BJ (cell line): ENCODE measurements around the gene PDZD11. TPM values are rescaled to one million over a fixed set of nuclear protein-coding genes. Genes with fewer than 3 reads are reported as not detected.

ENCODE experiments used
- CTCF ChIA-PET: fragments of 350-600 bp; formaldehyde crosslinking; extraction: SDS; loops from one replicate; lab custom pipeline; 2021; ENCODE audit warnings: antibody characterized with exemption, inconsistent platforms; lab: Yijun Ruan, JAX
- POLR2A ChIA-PET: fragments of 300-600 bp; sonication (Branson Sonifier 250); formaldehyde crosslinking; extraction: SDS; loops from one replicate; lab custom pipeline; 2021; ENCODE audit warnings: antibody characterized with exemption; lab: Charles Lee
- DNase-seq: peaks from one replicate; pipeline ENCODE4 v3.0.0-alpha.2; 2011; ENCODE audit warnings: low read depth
- H3K27me3 ChIP-seq: 2 replicates; pipeline ENCODE4 v1.6.0; 2011; ENCODE audit warnings: low read length; ENCODE audit not compliant: control insufficient read depth, insufficient read depth
- H3K36me3 ChIP-seq: 2 replicates; pipeline ENCODE4 v1.5.1; 2011; ENCODE audit warnings: low read length; ENCODE audit not compliant: control insufficient read depth, insufficient read depth
- H3K4me3 ChIP-seq: 2 replicates; pipeline ENCODE4 v1.5.1; 2011; ENCODE audit warnings: low read depth, mild to moderate bottlenecking, control low read depth, low read length
- CTCF ChIP-seq: IDR thresholded peaks from 2 replicates; pipeline ENCODE4 v1.5.1; 2011; ENCODE audit warnings: low read depth, mild to moderate bottlenecking, control low read depth, inconsistent platforms, low read length, moderate library complexity; ENCODE audit not compliant: insufficient read depth
- polyA plus RNA-seq: library from polyadenylated mRNA; depleted of rRNA; stranded (reverse); fragments of >200 nt; gene quantifications from 2 replicates; pipeline ENCODE4 v1.2.3, GENCODE V29; 2011

The PDZD11 gene
- polyA plus RNA-seq, 1 experiment = 91.9 TPM

GRCh38 chrX:70255452-70255851 is 34.3 kb downstream of the PDZD11 start:
- TF ChIP-seq CTCF = no peak
- H3K36me3 ChIP-seq = no peaks in the 10 kb centered on the region
- no peak for DNase-seq
- ChIA-PET POLR2A (no interaction called here), CTCF (no interaction called here)
- H3K27me3 ChIP-seq = no peaks in the 10 kb centered on the region
- H3K4me3 ChIP-seq = no peak overlapping the region

- no peak overlapping the region for H3K4me3 ChIP-seq
- H3K36me3 ChIP-seq = no peaks in the 10 kb centered on the region
- no peak for TF ChIP-seq CTCF
- no peak for DNase-seq
- ChIA-PET POLR2A (no interaction called here), CTCF (no interaction called here)
- H3K27me3 ChIP-seq = no peaks in the 10 kb centered on the region
Observed at GRCh38 chrX:70254909-70255308, 34.8 kb downstream of the PDZD11 start.

GRCh38 chrX:70254063-70254400 is 35.7 kb downstream of the PDZD11 start:
- CTCF ChIA-PET = no interaction called here
- POLR2A ChIA-PET = no interaction called here
- no peaks in the 10 kb centered on the region for H3K27me3 ChIP-seq
- no peak overlapping the region for H3K4me3 ChIP-seq
- TF ChIP-seq CTCF = no peak
- H3K36me3 ChIP-seq = no peaks in the 10 kb centered on the region
- no peak for DNase-seq

- DNase-seq = no peak
- TF ChIP-seq CTCF = no peak
- no peaks in the 10 kb centered on the region for H3K27me3 ChIP-seq
- no peaks in the 10 kb centered on the region for H3K36me3 ChIP-seq
- no peak overlapping the region for H3K4me3 ChIP-seq
- CTCF ChIA-PET = interaction anchor here (1.2 kb wide), 1 partner anchor 9 kb away, joined by 3 read pairs; no protein-coding TSS in a partner anchor
- POLR2A ChIA-PET = no interaction called here
Observed at GRCh38 chrX:70253377-70254062, 36.2 kb downstream of the PDZD11 start.

- TF ChIP-seq CTCF = no peak
- POLR2A ChIA-PET = no interaction called here
- CTCF ChIA-PET = interaction anchor here (1.2 kb wide), 1 partner anchor 10 kb away, joined by 3 read pairs; no protein-coding TSS in a partner anchor
- H3K4me3 ChIP-seq = no peak overlapping the region
- H3K36me3 ChIP-seq = no peaks in the 10 kb centered on the region
- H3K27me3 ChIP-seq = no peaks in the 10 kb centered on the region
- DNase-seq = no peak
Observed at GRCh38 chrX:70252491-70252890, 37.2 kb downstream of the PDZD11 start.
